Stimulated activated CD4-positive, alpha-beta T cell treated with anti-CD3 and anti-CD28 coated beads, Interleukin-12 subunit alpha, Interleukin-12 subunit beta, amount 100 ng/mL, for 48 hours (primary cell): ENCODE measurements around the gene BEAN1.

Source experiments
- DNase-seq, 3 donors: peaks; one replicate each; pipeline ENCODE4 v3.0.0-alpha.2; 2020; ENCODE audit warnings: low read depth in 2 of 3, low spot score in 1 of 3

BEAN1 gene

DNA sequence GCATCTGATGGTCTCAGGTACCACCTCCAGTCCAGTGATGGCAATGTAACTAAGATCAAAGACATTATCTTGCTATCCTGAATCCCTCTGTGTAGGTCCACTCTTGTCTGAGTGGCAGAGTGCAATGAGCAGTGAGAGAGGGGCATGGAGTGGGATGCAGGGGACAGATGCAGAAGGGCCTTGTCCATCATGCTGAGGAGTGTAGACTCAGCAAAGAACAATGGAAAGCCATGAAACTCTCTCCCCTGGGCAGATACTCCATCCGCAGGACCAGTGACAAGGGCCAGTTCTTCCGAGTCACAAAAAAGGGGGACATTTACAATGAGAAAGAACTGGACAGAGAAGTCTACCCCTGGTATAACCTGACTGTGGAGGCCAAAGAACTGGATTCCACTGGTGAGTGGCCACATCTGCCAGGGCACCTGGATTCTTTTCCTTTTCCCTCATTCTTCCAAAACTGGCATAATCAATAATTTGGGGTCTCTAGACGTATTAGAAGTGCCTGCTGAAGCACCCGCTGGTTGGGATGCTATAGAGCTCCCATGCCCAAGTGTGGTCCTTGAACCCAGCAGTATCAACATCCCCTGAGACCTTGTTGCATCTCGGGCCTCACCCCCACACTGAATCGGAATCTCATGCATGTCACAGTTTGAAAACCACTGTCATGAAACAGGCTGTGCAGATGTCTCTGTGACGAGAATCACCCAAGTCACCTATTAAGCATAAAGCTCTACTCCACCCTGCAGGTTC is 31.1 kb upstream of the BEAN1 start:
- no peak for DNase-seq

GRCh38 chr16:66397736-66398433 is 29.2 kb upstream of the BEAN1 start:
- DNase-seq: no peak

DNA sequence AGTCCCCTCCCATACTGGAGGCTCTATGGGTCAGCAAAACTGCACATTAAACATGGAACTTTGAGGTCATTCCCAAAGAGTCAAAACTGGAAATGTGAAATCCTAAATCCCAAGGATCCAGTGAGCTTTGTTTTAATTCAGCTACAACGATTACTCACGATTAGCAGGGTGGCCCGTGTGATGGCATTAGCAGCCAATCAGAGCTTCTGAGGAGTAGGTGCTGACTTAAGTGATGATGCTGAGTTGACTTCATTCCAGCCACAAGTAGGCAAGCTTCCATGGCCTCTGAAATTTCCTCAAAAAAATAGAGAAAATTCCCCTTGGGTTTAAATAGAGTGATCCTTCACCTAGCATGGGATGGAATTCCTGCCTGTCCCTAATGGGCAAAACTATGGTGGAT is 28.1 kb upstream of the BEAN1 start:
- no peak for DNase-seq

- DNase-seq: no peak
These were observed 27.2 kb upstream of the BEAN1 start for GRCh38 chr16:66399930-66400329.

GRCh38 chr16:66400503-66401380 is 26.4 kb upstream of the BEAN1 start:
- DNase-seq: no peak

DNA sequence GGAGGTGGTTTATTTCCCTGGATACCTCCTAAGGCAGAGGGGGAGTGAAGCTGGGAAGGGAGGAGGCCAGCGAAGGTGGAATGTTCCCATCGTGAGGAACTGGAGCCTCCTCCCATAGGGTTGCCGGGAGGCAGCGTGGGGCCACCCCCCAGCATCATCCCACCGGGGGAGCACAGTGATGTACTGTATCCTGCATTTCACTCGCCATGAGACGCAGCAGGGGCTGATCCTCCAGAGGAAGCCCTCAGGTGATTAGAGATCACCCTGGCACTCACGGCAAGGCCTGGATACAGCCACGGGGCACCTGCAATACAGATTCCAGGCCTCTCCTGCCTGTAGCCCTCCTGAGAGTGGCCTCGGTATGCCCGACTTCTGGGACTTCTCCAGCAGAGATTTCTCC is 25.5 kb upstream of the BEAN1 start:
- no peak for DNase-seq

GRCh38 chr16:66402166-66402565 is 24.9 kb upstream of the BEAN1 start:
- DNase-seq: no peak

DNA sequence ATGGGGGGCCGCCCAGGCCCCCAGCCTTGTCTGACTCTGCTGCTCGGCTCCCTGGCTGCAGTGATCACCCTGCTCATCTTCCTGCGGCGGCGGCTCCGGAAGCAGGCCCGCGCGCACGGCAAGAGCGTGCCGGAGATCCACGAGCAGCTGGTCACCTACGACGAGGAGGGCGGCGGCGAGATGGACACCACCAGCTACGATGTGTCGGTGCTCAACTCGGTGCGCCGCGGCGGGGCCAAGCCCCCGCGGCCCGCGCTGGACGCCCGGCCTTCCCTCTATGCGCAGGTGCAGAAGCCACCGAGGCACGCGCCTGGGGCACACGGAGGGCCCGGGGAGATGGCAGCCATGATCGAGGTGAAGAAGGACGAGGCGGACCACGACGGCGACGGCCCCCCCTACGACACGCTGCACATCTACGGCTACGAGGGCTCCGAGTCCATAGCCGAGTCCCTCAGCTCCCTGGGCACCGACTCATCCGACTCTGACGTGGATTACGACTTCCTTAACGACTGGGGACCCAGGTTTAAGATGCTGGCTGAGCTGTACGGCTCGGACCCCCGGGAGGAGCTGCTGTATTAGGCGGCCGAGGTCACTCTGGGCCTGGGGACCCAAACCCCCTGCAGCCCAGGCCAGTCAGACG is 24.4 kb upstream of the BEAN1 start:
- DNase-seq: no peak

DNA sequence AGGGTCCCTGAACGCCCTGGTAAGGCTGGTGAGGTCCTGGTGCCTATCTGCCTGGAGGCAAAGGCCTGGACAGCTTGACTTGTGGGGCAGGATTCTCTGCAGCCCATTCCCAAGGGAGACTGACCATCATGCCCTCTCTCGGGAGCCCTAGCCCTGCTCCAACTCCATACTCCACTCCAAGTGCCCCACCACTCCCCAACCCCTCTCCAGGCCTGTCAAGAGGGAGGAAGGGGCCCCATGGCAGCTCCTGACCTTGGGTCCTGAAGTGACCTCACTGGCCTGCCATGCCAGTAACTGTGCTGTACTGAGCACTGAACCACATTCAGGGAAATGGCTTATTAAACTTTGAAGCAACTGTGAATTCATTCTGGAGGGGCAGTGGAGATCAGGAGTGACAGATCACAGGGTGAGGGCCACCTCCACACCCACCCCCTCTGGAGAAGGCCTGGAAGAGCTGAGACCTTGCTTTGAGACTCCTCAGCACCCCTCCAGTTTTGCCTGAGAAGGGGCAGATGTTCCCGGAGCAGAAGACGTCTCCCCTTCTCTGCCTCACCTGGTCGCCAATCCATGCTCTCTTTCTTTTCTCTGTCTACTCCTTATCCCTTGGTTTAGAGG is 23.5 kb upstream of the BEAN1 start:
- DNase-seq: no peak

DNA sequence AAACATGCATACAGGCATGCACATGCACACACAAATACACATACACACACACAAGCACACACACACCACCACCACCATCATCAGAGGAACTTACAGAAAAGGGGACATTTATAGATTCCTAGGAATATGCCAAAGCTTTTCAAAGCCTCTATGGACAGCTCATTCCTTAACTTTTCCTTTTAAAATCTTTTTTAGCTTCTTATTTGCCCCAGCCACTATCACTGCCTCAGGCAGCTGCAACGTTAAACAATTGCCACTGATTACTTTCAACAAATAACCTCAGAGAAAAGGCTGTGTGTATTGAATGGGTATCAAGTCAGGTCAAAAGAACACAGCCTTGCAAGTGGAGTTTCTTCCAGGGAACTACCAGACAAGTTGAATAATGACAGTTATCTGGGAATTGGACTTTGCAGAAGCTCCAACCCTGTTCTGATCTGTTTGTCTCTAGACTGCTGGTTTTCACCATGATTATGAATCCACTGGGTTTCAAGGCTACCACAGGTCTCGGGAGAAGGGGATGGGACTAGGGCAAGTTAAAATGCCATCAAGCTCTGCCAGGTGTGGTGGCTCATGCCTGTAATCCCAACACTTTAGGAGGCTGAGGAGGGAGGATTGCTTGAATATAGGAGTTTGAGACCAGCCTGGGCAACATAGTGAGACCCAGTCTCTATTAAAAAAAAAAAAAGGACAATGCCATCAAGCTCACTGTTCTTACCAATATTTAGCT is 21.9 kb upstream of the BEAN1 start:
- no peak for DNase-seq

GRCh38 chr16:66406534-66407221 is 20.4 kb upstream of the BEAN1 start:
- DNase-seq: peak; percentile 70 to 95 (median 79)

- DNase-seq: peak in 1 of 3 donors; percentile 14
These were observed 18.7 kb upstream of the BEAN1 start for GRCh38 chr16:66408163-66409048.

- DNase-seq: no peak
These were observed 17.9 kb upstream of the BEAN1 start for GRCh38 chr16:66409156-66409555.

- no peak for DNase-seq
These were observed 14.9 kb upstream of the BEAN1 start for GRCh38 chr16:66412182-66412581.

DNA sequence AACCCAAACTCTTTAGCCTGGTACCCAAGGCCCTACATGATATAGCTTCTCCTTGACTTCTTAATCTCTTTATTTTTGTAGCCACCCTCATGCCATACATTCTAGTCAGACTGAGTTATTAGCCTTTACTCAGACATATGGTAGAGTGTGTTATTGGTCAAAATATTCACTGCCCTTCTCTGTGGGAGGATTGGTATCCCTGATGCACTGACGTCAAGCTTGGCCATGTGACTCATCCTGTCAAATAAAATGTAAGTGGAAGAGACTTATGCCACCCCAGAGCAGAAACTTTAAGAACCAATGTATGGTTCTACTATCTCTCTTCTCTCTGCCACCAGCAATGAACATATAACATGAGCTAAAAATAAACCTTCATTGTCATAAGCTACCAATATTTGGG is 12.2 kb upstream of the BEAN1 start:
- DNase-seq: no peak

DNA sequence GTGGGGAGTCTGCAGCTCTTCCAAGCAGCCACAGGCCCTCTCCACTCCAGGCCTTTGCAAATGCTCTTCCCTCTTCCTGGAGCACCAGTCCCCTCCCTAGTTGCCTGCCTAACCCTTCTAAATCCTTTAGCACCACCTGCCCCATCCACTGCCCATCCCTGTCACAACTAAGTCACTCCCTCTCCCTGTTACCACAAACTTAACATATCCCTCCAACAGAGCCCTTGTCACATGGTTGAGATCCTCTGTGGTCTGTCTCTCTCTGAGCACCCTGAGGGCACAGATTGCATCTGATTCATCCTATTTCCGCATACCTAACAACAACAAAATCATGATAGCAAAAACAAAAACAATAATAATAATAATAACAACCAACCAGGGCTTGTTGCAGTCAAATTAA is 11.0 kb upstream of the BEAN1 start:
- DNase-seq: no peak

GRCh38 chr16:66416939-66417700 is 10.0 kb upstream of the BEAN1 start:
- no peak for DNase-seq
